HepG2 (cell line): Measurements from ENCODE around the gene SNX4. TPM values are rescaled to one million over a fixed set of nuclear protein-coding genes. Genes with fewer than 3 reads are reported as not detected.

Experiments
- ATAC-seq: fragments of 200-7000 bp; cut with Tn5 transposase; 3 replicates; pipeline ENCODE4 v1.9.1; 2020; ENCODE audit warnings: mild to moderate bottlenecking, moderate library complexity
- BruUV-seq: library from RNA; stranded (reverse); fragments of 400-500 nt; replicated peaks from 2 replicates; lab custom pipeline; 2021; lab: Mats Ljungman, UMichigan
- CTCF ChIA-PET: fragments of 300-600 bp; formaldehyde crosslinking; extraction: SDS; loops from one replicate; lab custom pipeline; 2021; ENCODE audit warnings: low total read pairs, inconsistent platforms, low intra/inter-chr PET ratio; lab: Yijun Ruan, JAX
- POLR2A ChIA-PET: fragments of 350-600 bp; sonication (Branson Sonifier 250); formaldehyde crosslinking; loops from one replicate; lab custom pipeline; 2020; ENCODE audit warnings: antibody characterized with exemption, inconsistent platforms; lab: Yijun Ruan, JAX
- DNase-seq: peaks from one replicate; pipeline ENCODE4 v3.0.0-alpha.2; 2015; ENCODE audit warnings: low spot score
- FAIRE-seq: peaks from 3 replicates; lab custom pipeline; 2011; peaks lifted over from hg19 to GRCh38; lab: Jason Lieb, UNC
- H2AFZ ChIP-seq: one replicate; pipeline ENCODE4 v1.6.1; 2011; ENCODE audit warnings: low read length, inconsistent platforms
- H3K27ac ChIP-seq: fragments of 300-600 bp; 3 replicates; pipeline ENCODE4 v1.8.0; 2011; ENCODE audit warnings: mixed run types, mild to moderate bottlenecking, mixed read lengths, low read length, inconsistent platforms; ENCODE audit not compliant: insufficient read depth; ENCODE audit errors: extremely low read length
- H3K27me3 ChIP-seq, 2 experiments: fragments of 200-600 bp in 1 of 2; 2 replicates in 1 of 2; 3 replicates in 1 of 2; pipeline versions ENCODE4 v1.6.0 to v1.8.0; 2011; ENCODE audit warnings: low read length in 2 of 2, mild to moderate bottlenecking in 2 of 2, moderate library complexity in 2 of 2, inconsistent platforms in 1 of 2; ENCODE audit not compliant: insufficient read depth in 2 of 2, control insufficient read depth in 1 of 2
- H3K36me3 ChIP-seq, 2 experiments: fragments of 200-600 bp in 1 of 2; replicated peaks in 1 of 2; 2 replicates in 1 of 2; 3 replicates in 1 of 2; pipeline versions ENCODE4 v1.5.1 to v1.8.0; 2011; ENCODE audit warnings: low read length in 2 of 2, inconsistent platforms in 1 of 2; ENCODE audit not compliant: insufficient read depth in 2 of 2, control insufficient read depth in 1 of 2
- H3K4me1 ChIP-seq: 2 replicates; pipeline ENCODE4 v1.5.1; 2012; ENCODE audit warnings: low read length, inconsistent platforms; ENCODE audit not compliant: insufficient read depth
- H3K4me2 ChIP-seq: 2 replicates; pipeline ENCODE4 v1.6.0; 2011; ENCODE audit warnings: low read depth, low read length, inconsistent platforms
- H3K4me3 ChIP-seq, 3 experiments: fragments of 200-600 bp in 1 of 3; sonication (generic), shearing (Covaris generic) in 1 of 3; replicated peaks in 1 of 3; 2 replicates each; pipeline ENCODE4 v1.5.1; 2011 to 2016; ENCODE audit warnings: low read length in 3 of 3, inconsistent platforms in 2 of 3, low read depth in 2 of 3, mild to moderate bottlenecking in 2 of 3, control low read depth in 1 of 3, mixed read lengths in 1 of 3; ENCODE audit not compliant: insufficient read depth in 1 of 3
- H3K79me2 ChIP-seq: one replicate; pipeline ENCODE4 v1.6.1; 2011; ENCODE audit warnings: low read length, inconsistent platforms; ENCODE audit not compliant: insufficient read depth
- H3K9ac ChIP-seq: 2 replicates; pipeline ENCODE4 v1.6.0; 2011; ENCODE audit warnings: mild to moderate bottlenecking, low read depth, low read length, inconsistent platforms; ENCODE audit not compliant: insufficient read depth
- H3K9me3 ChIP-seq: 2 replicates; pipeline ENCODE4 v1.5.1; 2012; ENCODE audit warnings: mild to moderate bottlenecking, low read length
- H4K20me1 ChIP-seq: 2 replicates; pipeline ENCODE4 v1.6.0; 2011; ENCODE audit warnings: inconsistent platforms, mild to moderate bottlenecking, low read length, moderate library complexity; ENCODE audit not compliant: insufficient read depth
- CTCF ChIP-seq: sonication (generic); formaldehyde crosslinking; IDR thresholded peaks from 2 replicates; pipeline ENCODE4 v1.5.0; 2020; ENCODE audit warnings: mild to moderate bottlenecking, missing genetic modification reagents, moderate library complexity
- GLI4 ChIP-seq: sonication (generic); formaldehyde crosslinking; IDR thresholded peaks from 2 replicates; pipeline ENCODE4 v1.5.1; 2020; ENCODE audit warnings: missing genetic modification reagents, mild to moderate bottlenecking, moderate library complexity, borderline replicate concordance
- GTF2F1 ChIP-seq: fragments of 150-350 bp; IDR thresholded peaks from 2 replicates; pipeline ENCODE4 v1.6.1; 2014; ENCODE audit warnings: low read length
- HIC2 ChIP-seq: sonication (generic); formaldehyde crosslinking; IDR thresholded peaks from 2 replicates; pipeline ENCODE4 v1.9.0; 2022; ENCODE audit warnings: low read depth, missing genetic modification reagents
- RARG ChIP-seq: sonication (generic); formaldehyde crosslinking; IDR thresholded peaks from 2 replicates; pipeline ENCODE4 v1.4.0; 2020; ENCODE audit warnings: low read depth, mild to moderate bottlenecking, missing genetic modification reagents
- REPIN1 ChIP-seq: sonication (generic); formaldehyde crosslinking; IDR thresholded peaks from 2 replicates; pipeline ENCODE4 v1.8.0; 2022; ENCODE audit warnings: missing genetic modification reagents, low read depth, mild to moderate bottlenecking, borderline replicate concordance
- ZNF574 ChIP-seq: sonication (generic); formaldehyde crosslinking; IDR thresholded peaks from 2 replicates; pipeline ENCODE4 v1.4.0; 2020; ENCODE audit warnings: missing genetic modification reagents
- ZNF670 ChIP-seq: sonication (generic); formaldehyde crosslinking; IDR thresholded peaks from 2 replicates; pipeline ENCODE4 v1.8.0; 2022; ENCODE audit warnings: mild to moderate bottlenecking, missing genetic modification reagents, borderline replicate concordance
- ZNF878 ChIP-seq: sonication (generic); formaldehyde crosslinking; IDR thresholded peaks from 2 replicates; pipeline ENCODE4 v1.8.1; 2023; ENCODE audit warnings: mild to moderate bottlenecking, missing genetic modification reagents, moderate library complexity
- ZSCAN29 ChIP-seq: sonication (generic); formaldehyde crosslinking; conservative IDR thresholded peaks from 2 replicates; pipeline ENCODE4 v1.4.0; 2020; ENCODE audit warnings: mild to moderate bottlenecking, missing genetic modification reagents
- WGBS: methylation state at CpG from one replicate; pipeline ENCODE4 v1.1.6; 2017; ENCODE audit warnings: low lambda C conversion rate; 5-methylcytosine and 5-hydroxymethylcytosine counted together
- in situ Hi-C: cut with HindIII; loops from 2 replicates; pipeline ENCODE4 v1.10.0; 2017; ENCODE audit warnings: low pct_unique_long_range_greater_than_20kb; ENCODE audit not compliant: extremely low pct_ligation_motif_present
- intact Hi-C: fragments of 100-400 bp; cut with micrococcal nuclease; formaldehyde crosslinking; loops from one replicate; pipeline ENCODE4 v1.10.0; 2022; ENCODE audit not compliant: unreplicated experiment
- polyA plus RNA-seq, 8 experiments: library from polyadenylated mRNA; depleted of rRNA in 3 of 8; stranded (reverse) in 7 of 8; unstranded in 1 of 8; fragments of >200 nt; fragmentation: Illumina TruSeq in 4 of 8; extraction: Trizol in 4 of 8; gene quantifications; 2 replicates each; pipeline versions ENCODE4 v1.2.1 to v1.2.3, GENCODE V29; 2011 to 2016; ENCODE audit warnings: low read depth in 4 of 8, missing spikeins in 1 of 8, mixed read lengths in 1 of 8; ENCODE audit not compliant: insufficient read depth in 1 of 8
- total RNA-seq, 5 experiments: library from RNA; depleted of rRNA; stranded (reverse); fragments of >200 nt; fragmentation: Illumina TruSeq; extraction: Trizol; gene quantifications; 2 replicates each; pipeline ENCODE4 v1.2.3, GENCODE V29; 2016; ENCODE audit warnings: low read depth in 1 of 5

The SNX4 gene
- total and polyA plus RNA-seq, 2 of the 13 experiments (the other 11 are each of a cell fraction or from before 2014, with no cell fraction given) = 18.1 to 73.6 TPM

DNA sequence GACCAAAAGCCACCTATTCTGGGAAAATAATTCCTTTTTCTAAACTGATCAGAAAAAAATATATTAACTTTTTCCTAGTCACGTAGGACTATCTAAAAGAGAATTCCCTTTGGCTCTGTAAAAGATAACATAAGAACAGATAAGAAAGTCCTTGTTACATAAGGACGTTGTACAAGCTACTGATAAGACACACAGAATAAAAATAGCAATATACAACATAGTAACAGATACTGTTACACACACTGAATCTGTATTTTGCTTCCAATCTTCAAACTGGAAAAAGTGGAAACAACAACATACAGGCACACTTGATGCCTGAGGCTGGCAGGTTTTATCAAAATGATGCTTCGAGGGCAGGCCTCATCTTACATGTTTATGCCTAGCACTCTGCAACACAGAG lies 59.8 kb downstream of the SNX4 start (continued):
- no peak for TF ChIP-seq CTCF

DNA sequence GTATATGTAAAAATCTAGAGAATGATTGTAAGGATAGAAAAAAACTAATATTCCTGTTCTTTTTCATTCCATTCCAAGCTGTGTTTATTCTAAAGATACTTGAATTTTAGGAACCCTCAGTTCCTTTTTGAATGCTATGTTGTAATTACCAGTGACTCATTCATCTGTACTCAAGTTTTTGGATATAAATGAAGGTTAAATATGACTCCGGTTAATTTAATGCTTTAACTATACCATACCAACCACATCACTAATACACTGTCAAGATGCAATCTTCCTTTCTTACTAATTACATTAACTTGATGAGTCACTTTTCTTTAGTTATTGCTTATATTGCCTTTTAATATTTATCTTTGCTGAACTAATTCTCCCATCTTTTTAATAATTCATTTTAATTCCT lies 76.1 kb downstream of the SNX4 start:
- Histone ChIP-seq H4K20me1 (no peaks in the 10 kb centered on the region), H3K4me3 (no peak overlapping the region), H3K9ac (no peak overlapping the region), H3K9me3 (no peaks in the 10 kb centered on the region), H3K36me3 (peaks cover 0 to 13% of the 10 kb centered on the region in 2 experiments; a peak in 2 of 5 replicates), H3K4me2 (no peak overlapping the region), H2AFZ (no peak overlapping the region), H3K27me3 (no peaks in the 10 kb centered on the region), H3K79me2 (no peaks in the 10 kb centered on the region), H3K4me1 (peaks cover 21% of the 10 kb centered on the region), H3K27ac (no peak overlapping the region)
- CTCF ChIA-PET = no interaction called here
- in situ Hi-C loops = loop anchor here (25.0 kb wide), 1 partner anchor 457 kb away; no protein-coding TSS in a partner anchor
- no TSS peak for BruUV-seq
- POLR2A ChIA-PET = no interaction called here
- DNase-seq (no peak), FAIRE-seq (no peak), ATAC-seq (no peak)
- 100% methylated on average over 1 of the region's 1 CpG for WGBS
- intact Hi-C loops = loop anchor here (5.0 kb wide), 1 partner anchor 447 kb away; no protein-coding TSS in a partner anchor
- TF ChIP-seq GTF2F1 = no peak
- no peak for TF ChIP-seq GLI4 (CRISPR knock-in tag)
- TF ChIP-seq RARG (CRISPR knock-in tag) = no peak
- TF ChIP-seq ZNF878 (CRISPR knock-in tag) = no peak
- TF ChIP-seq REPIN1 (CRISPR knock-in tag) = no peak
- no peak for TF ChIP-seq ZNF670 (CRISPR knock-in tag)
- TF ChIP-seq ZNF574 (CRISPR knock-in tag) = no peak
- TF ChIP-seq ZSCAN29 (CRISPR knock-in tag) = no peak
- no peak for TF ChIP-seq HIC2
